ENCODE measurements around the gene BBLN. TPM values are rescaled to one million over a fixed set of nuclear protein-coding genes. Genes with fewer than 3 reads are reported as not detected.

The BBLN gene
- polyA plus RNA-seq, 1 donor, result 39.7 TPM

- peaks cover 7% of the 10 kb centered on the region for H3K9me3 ChIP-seq (ENCODE audit: control insufficient read depth, low read depth, low read length)
- WGBS (ENCODE audit: insufficient coverage, low lambda C conversion rate), result no CpG with 5 or more reads among the region's 27 CpGs
- DNase-seq, result peak; percentile 82 to 91
- peak overlapping the region; percentile 14 for H3K27ac ChIP-seq (ENCODE audit: low read length)
- H3K4me1 ChIP-seq (ENCODE audit: control insufficient read depth, insufficient read depth, low read length), result peaks cover 47% of the 10 kb centered on the region
- no peaks in the 10 kb centered on the region for H3K27me3 ChIP-seq (ENCODE audit: control insufficient read depth, insufficient read depth, low read length)
- no peak overlapping the region for H3K4me3 ChIP-seq (ENCODE audit: low read length)
- H3K36me3 ChIP-seq (ENCODE audit: control insufficient read depth, insufficient read depth, low read length), result peaks cover 29% of the 10 kb centered on the region
Measured at GRCh38 chr9:128117613-128118471, 42.2 kb upstream of the BBLN start.

GRCh38 chr9:128118472-128118857 is 41.6 kb upstream of the BBLN start:
- Histone ChIP-seq H3K27me3 (ENCODE audit: control insufficient read depth, insufficient read depth, low read length) (no peaks in the 10 kb centered on the region), H3K36me3 (ENCODE audit: control insufficient read depth, insufficient read depth, low read length) (peaks cover 33% of the 10 kb centered on the region), H3K9me3 (ENCODE audit: control insufficient read depth, low read depth, low read length) (peaks cover 6% of the 10 kb centered on the region), H3K4me3 (ENCODE audit: low read length) (no peak overlapping the region), H3K27ac (ENCODE audit: low read length) (no peak overlapping the region), H3K4me1 (ENCODE audit: control insufficient read depth, insufficient read depth, low read length) (peaks cover 43% of the 10 kb centered on the region)
- 64% methylated on average over 2 of the region's 3 CpGs for WGBS (ENCODE audit: insufficient coverage, low lambda C conversion rate)
- DNase-seq, result no peak

GRCh38 chr9:128118971-128119665 is 40.9 kb upstream of the BBLN start:
- WGBS (ENCODE audit: insufficient coverage, low lambda C conversion rate), result no CpG with 5 or more reads among the region's 15 CpGs
- peaks cover 3% of the 10 kb centered on the region for H3K9me3 ChIP-seq (ENCODE audit: control insufficient read depth, low read depth, low read length)
- H3K27ac ChIP-seq (ENCODE audit: low read length), result no peak overlapping the region
- no peak overlapping the region for H3K4me3 ChIP-seq (ENCODE audit: low read length)
- H3K4me1 ChIP-seq (ENCODE audit: control insufficient read depth, insufficient read depth, low read length), result peaks cover 36% of the 10 kb centered on the region
- DNase-seq, result no peak
- no peaks in the 10 kb centered on the region for H3K27me3 ChIP-seq (ENCODE audit: control insufficient read depth, insufficient read depth, low read length)
- peaks cover 38% of the 10 kb centered on the region for H3K36me3 ChIP-seq (ENCODE audit: control insufficient read depth, insufficient read depth, low read length)

- peaks cover 26% of the 10 kb centered on the region for H3K4me1 ChIP-seq (ENCODE audit: control insufficient read depth, insufficient read depth, low read length)
- H3K4me3 ChIP-seq (ENCODE audit: low read length), result no peak overlapping the region
- no CpG with 5 or more reads among the region's 20 CpGs for WGBS (ENCODE audit: insufficient coverage, low lambda C conversion rate)
- no peak overlapping the region for H3K27ac ChIP-seq (ENCODE audit: low read length)
- peaks cover 48% of the 10 kb centered on the region for H3K36me3 ChIP-seq (ENCODE audit: control insufficient read depth, insufficient read depth, low read length)
- H3K27me3 ChIP-seq (ENCODE audit: control insufficient read depth, insufficient read depth, low read length), result no peaks in the 10 kb centered on the region
- DNase-seq, result no peak
- peaks cover 3% of the 10 kb centered on the region for H3K9me3 ChIP-seq (ENCODE audit: control insufficient read depth, low read depth, low read length)
Measured at GRCh38 chr9:128120061-128120740, 39.9 kb upstream of the BBLN start.

- no CpG with 5 or more reads among the region's 29 CpGs for WGBS (ENCODE audit: insufficient coverage, low lambda C conversion rate)
- Histone ChIP-seq H3K4me1 (ENCODE audit: control insufficient read depth, insufficient read depth, low read length) (peaks cover 24% of the 10 kb centered on the region), H3K27ac (ENCODE audit: low read length) (no peak overlapping the region), H3K27me3 (ENCODE audit: control insufficient read depth, insufficient read depth, low read length) (no peaks in the 10 kb centered on the region), H3K9me3 (ENCODE audit: control insufficient read depth, low read depth, low read length) (no peaks in the 10 kb centered on the region), H3K36me3 (ENCODE audit: control insufficient read depth, insufficient read depth, low read length) (peaks cover 53% of the 10 kb centered on the region), H3K4me3 (ENCODE audit: low read length) (no peak overlapping the region)
- no peak for DNase-seq
Measured at GRCh38 chr9:128120741-128121465, 39.2 kb upstream of the BBLN start.

GRCh38 chr9:128121466-128121810 is 38.6 kb upstream of the BBLN start:
- Histone ChIP-seq H3K9me3 (ENCODE audit: control insufficient read depth, low read depth, low read length) (no peaks in the 10 kb centered on the region), H3K27me3 (ENCODE audit: control insufficient read depth, insufficient read depth, low read length) (no peaks in the 10 kb centered on the region), H3K4me1 (ENCODE audit: control insufficient read depth, insufficient read depth, low read length) (peaks cover 23% of the 10 kb centered on the region), H3K4me3 (ENCODE audit: low read length) (no peak overlapping the region), H3K27ac (ENCODE audit: low read length) (no peak overlapping the region), H3K36me3 (ENCODE audit: control insufficient read depth, insufficient read depth, low read length) (peaks cover 55% of the 10 kb centered on the region)
- no peak for DNase-seq
- WGBS (ENCODE audit: insufficient coverage, low lambda C conversion rate), result no CpG with 5 or more reads among the region's 5 CpGs

GRCh38 chr9:128121924-128122808 is 37.9 kb upstream of the BBLN start:
- Histone ChIP-seq H3K27ac (ENCODE audit: low read length) (no peak overlapping the region), H3K36me3 (ENCODE audit: control insufficient read depth, insufficient read depth, low read length) (peaks cover 55% of the 10 kb centered on the region), H3K27me3 (ENCODE audit: control insufficient read depth, insufficient read depth, low read length) (no peaks in the 10 kb centered on the region), H3K9me3 (ENCODE audit: control insufficient read depth, low read depth, low read length) (no peaks in the 10 kb centered on the region), H3K4me1 (ENCODE audit: control insufficient read depth, insufficient read depth, low read length) (peaks cover 16% of the 10 kb centered on the region), H3K4me3 (ENCODE audit: low read length) (no peak overlapping the region)
- DNase-seq, result no peak
- no CpG with 5 or more reads among the region's 27 CpGs for WGBS (ENCODE audit: insufficient coverage, low lambda C conversion rate)

- H3K36me3 ChIP-seq (ENCODE audit: control insufficient read depth, insufficient read depth, low read length), result peaks cover 55% of the 10 kb centered on the region
- H3K4me3 ChIP-seq (ENCODE audit: low read length), result no peak overlapping the region
- no peak overlapping the region for H3K27ac ChIP-seq (ENCODE audit: low read length)
- H3K9me3 ChIP-seq (ENCODE audit: control insufficient read depth, low read depth, low read length), result no peaks in the 10 kb centered on the region
- no peak for DNase-seq
- WGBS (ENCODE audit: insufficient coverage, low lambda C conversion rate), result no CpG with 5 or more reads among the region's 24 CpGs
- H3K4me1 ChIP-seq (ENCODE audit: control insufficient read depth, insufficient read depth, low read length), result peaks cover 11% of the 10 kb centered on the region
- no peaks in the 10 kb centered on the region for H3K27me3 ChIP-seq (ENCODE audit: control insufficient read depth, insufficient read depth, low read length)
Measured at GRCh38 chr9:128122809-128123175, 37.3 kb upstream of the BBLN start.

GRCh38 chr9:128123451-128124080 is 36.5 kb upstream of the BBLN start:
- no CpG with 5 or more reads among the region's 21 CpGs for WGBS (ENCODE audit: insufficient coverage, low lambda C conversion rate)
- Histone ChIP-seq H3K27me3 (ENCODE audit: control insufficient read depth, insufficient read depth, low read length) (no peaks in the 10 kb centered on the region), H3K27ac (ENCODE audit: low read length) (no peak overlapping the region), H3K9me3 (ENCODE audit: control insufficient read depth, low read depth, low read length) (peaks cover 1% of the 10 kb centered on the region), H3K36me3 (ENCODE audit: control insufficient read depth, insufficient read depth, low read length) (peaks cover 55% of the 10 kb centered on the region), H3K4me3 (ENCODE audit: low read length) (no peak overlapping the region), H3K4me1 (ENCODE audit: control insufficient read depth, insufficient read depth, low read length) (peaks cover 8% of the 10 kb centered on the region)
- no peak for DNase-seq
